Stimulated activated CD4-positive, alpha-beta T cell treated with anti-CD3 and anti-CD28 coated beads, Interleukin-15, amount 100 ng/mL, for 1 hour (primary cell): ENCODE results near the gene PLEKHF1.
"Not testable (repeated sequence)": the region's sequence is repeated elsewhere in the genome, so short reads cannot be mapped to it uniquely, and the experiment has no call there.

ENCODE experiments used
- DNase-seq, 2 donors: peaks; one replicate each; pipeline ENCODE4 v3.0.0-alpha.2; 2020; ENCODE audit warnings: low read depth in 1 of 2, low spot score in 1 of 2

The PLEKHF1 gene, protein sequence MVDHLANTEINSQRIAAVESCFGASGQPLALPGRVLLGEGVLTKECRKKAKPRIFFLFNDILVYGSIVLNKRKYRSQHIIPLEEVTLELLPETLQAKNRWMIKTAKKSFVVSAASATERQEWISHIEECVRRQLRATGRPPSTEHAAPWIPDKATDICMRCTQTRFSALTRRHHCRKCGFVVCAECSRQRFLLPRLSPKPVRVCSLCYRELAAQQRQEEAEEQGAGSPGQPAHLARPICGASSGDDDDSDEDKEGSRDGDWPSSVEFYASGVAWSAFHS

DNA sequence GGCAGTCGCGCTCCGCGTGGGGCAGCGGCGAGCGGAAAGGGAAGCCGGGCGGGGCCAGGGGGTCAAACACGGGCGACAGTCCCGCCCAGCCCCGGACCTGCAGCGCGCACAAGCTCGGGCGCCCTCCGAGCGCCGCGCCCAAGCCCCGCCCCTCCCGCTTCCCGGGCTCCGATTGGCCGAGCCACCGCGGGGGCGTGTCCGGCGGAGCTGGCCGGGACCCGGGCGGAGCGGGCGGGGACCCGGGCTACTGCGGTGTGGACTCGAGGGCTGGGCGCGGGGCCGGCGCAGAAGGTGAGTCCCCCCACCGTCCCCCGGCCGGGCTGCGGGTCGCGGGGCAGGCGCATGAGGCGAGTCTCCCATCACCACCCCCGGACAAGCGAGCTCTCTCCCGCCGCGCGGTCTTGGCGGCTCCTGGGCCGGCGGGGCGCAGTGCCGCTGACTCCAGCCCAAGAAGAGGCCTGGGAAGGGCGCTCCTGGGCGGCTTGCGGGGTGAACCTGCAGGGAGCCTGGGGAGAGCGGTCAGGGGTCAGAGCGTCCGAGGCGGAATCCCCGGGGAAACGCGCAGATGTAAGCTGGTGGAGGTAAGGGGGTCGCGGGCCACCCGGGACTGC is at the start of gene PLEKHF1:
PLEKHF1 (plus strand) TSS at position 247 of the 611 bp plus-strand sequence. CDS start 8,379 bp downstream, outside the sequence.
- DNase-seq = peak; percentile 73 to 85

DNA sequence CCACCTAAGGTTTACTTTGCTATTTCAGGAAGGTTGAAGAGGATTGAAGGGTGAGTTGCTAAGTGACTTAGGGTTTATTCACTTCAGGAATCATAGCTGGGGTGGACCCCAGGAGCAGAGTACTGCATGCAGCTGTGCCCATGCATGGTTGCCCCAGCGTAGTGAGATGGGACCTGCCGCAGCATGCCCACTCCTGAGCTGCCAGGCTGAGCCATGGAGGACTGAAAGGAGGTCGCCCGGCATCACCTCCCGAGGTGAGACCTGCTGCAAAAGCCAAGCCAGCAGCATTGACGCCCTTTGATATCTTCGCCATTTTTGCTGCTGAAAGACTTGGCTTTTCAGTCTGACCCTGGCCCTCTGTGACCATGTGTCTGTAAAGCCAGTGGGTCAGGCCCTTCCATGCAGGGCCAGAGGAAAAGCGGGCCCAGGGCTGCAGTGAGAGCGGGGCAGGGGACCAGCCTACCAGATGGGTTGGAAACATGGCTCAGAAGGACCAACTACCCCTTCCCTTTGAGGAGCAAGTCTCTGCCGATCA is 49.3 kb upstream of the PLEKHF1 start:
- DNase-seq = no peak

DNA sequence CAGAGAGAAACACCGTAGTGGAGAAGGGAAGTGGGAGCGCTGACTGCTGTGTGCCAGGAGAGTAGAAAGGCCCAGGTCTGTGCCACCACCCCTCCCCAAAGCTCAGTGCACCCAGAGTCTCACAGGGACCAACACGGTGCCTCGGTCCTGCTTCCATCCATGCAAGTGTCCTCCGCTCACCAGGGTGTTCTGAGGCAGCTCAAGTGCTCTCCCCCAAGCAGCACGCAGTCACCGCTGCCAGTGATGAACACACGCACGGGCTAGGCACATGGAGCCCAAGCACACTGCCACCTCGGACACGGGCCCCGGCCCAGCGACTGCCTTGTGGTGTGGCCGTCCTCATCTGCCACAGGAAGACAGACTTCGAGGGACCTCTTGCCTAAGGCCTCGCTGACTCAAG is 48.7 kb upstream of the PLEKHF1 start:
- no peak for DNase-seq

DNA sequence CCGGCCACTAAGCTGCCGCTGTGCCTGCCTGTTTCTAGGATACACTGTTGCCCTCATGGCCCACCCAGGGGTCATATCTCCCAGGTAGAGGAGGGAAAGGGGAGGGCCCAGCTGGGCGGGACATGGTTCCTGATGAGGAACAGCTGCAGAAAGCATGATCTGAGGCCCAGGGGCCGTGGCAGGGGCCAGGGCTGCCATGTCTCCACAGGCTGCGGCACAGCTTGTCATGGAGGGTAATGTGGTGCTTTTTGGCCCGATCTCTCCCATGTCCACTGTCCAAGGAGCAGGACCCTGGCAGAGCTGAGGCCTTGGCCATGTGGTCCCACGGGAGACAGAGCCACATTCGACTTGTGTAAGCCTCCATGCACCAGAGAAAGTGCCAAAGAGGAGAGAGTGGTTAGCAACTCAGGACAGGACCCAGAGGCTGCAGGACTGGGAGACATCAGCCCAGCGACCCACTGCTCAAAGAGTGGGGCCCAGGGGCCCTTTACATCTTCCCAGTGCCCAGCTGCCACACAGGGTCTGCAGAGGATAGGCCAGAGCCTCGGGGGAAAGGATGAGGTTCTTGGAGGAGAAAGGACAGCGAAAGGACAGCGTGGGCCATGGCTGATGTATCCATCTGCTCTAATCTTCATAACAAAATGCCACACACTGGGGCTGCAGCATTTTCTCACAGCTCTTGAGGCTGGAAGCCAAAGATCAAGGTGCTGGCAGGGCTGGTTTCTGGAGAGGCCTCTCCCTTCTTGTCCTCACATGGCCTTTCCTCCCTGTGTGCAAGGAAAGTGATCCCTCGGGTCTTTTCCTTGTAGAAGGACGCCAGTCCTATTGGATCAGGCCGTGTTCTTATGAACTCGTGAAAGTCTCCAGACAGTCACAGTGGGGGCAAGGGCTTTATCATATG is 47.6 kb upstream of the PLEKHF1 start:
- DNase-seq = no peak

DNA sequence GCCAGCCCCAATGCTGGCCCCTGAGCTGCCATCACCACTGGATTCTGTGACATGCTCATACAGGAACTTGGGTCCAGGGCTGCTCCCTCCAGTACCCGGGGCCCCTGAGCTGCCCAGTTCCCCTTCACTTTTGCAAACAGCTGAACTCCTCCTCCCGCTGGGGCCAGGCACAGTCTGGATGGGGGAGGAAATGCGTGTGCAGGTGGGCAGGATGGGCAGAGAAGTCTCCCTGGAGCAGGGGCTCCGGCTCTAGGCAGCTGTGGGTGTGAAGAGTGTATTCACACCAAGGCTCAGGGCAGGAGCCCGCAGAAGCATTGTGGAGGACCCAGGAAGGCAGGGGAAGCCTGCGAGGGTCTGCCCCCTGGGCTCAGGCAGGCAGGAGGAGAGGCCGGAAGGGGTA is 46.8 kb upstream of the PLEKHF1 start:
- no peak for DNase-seq

DNA sequence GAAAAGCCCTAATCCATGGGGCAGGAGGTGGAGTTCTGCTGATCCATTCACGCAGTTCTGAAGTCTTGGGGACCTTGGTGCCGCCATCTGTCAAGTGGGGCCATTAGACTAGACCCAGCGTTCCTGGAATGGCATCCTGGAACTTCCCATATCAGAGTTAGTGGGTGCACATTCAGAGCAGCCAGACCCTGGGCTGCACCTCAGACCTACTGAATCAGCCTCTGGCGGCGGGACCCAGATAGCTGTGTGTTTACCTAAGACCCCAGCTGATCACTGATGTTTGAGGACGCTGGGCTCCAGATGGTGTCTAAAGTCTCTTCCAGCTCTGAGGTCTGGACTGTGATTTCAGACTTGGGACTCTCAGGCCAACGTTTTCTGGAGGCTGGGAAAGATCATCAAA is 46.4 kb upstream of the PLEKHF1 start:
- no peak for DNase-seq

DNA sequence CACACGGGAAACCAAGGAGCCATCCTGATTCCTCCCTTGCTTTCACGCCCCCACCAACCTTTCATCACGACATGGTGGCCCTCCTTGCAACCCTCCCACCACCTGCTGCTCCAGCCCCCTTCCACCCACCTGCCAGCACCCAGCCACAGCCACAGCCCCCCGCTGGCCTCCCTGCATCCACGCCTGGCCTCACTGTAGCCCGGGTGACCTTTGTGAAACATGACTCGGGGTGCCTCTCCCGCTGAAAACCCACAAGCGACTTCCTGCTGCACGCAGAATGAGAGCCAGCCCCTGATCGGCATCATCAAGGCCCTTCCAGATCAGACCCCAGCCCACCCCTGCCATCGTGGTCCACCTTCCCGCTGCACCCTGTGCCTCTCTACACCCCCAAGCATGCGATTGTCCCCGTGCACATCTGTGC is 44.3 kb upstream of the PLEKHF1 start:
- no peak for DNase-seq

DNA sequence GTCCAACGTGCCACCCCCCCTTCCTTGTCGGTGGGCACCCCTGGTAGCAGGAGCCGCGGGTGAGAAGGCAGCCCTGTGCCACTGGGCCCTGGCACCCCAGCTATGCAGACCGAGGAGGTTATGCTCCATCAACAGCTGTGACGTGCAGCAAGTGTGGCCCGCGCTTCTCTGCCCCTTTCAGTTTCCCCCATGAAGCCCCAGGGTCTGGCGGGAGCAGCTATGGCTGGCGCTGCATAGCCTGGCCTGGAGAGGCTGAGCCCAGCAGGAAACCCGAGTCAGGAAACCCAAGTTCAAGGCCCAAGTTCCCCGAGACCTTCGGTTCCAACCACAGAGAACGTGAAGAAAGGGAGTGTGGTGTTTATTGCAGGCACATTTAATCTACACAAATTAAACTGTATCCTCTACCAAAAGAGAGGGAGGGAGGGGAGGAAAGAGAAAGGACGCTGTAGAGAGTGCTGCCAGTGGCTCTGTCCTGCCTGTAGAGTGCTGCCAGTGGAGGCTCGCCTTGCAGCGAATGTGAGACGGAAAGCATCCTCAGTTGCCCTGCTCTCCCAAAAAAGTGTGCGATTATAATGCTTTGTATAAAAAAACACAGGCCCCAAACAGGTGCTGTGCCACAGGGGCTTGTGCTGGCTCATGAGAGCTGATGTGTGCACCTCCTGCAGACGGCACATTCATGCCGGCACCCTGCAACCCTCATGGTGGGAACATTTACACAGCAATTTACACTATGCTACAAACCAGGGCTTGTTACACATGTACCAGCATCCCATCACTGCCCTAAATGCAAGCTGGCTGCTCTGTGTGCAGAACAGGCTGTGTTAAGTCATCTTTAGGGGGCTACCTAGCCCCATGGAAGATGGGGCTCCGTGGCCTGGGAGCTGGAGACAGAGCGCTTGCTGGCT is 42.8 kb upstream of the PLEKHF1 start:
- no peak for DNase-seq

DNA sequence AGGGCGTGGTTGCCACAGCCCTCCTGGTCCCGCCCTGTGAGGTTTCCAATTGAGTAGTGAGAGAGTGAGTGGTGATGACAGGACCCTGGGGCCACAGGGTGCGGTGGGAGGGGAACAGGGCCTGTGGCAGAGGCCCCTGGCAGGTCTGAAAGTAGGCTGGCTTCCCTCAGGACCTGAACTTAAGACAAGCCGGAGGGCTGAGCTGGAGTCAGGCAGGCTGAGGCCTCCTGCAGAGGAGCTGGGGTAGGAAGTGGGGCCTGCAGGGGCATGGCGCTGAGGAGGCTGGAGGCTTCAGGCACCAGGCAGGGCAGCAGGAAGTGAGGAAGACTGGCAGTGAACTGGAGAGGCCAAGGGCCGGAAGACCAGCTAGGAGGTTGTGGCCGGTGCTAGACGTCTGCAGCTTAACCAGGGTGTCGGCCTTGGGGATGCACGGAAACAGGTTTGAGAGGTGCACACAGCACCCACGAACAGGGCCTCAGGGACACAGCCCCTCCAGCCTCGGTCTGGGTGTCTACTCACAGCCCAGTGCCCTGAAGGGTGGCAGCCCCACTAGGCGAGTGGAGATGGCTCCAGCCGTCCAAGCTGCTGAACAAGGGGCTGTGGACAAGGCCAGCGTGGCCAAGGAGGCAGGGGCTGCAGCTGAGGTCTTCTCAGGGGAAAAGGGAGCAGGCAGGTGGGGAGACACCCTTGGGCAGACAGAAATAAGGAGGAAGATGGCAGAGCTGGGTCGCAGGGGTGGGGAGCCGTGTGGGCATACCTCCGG is 41.4 kb upstream of the PLEKHF1 start:
- no peak for DNase-seq

DNA sequence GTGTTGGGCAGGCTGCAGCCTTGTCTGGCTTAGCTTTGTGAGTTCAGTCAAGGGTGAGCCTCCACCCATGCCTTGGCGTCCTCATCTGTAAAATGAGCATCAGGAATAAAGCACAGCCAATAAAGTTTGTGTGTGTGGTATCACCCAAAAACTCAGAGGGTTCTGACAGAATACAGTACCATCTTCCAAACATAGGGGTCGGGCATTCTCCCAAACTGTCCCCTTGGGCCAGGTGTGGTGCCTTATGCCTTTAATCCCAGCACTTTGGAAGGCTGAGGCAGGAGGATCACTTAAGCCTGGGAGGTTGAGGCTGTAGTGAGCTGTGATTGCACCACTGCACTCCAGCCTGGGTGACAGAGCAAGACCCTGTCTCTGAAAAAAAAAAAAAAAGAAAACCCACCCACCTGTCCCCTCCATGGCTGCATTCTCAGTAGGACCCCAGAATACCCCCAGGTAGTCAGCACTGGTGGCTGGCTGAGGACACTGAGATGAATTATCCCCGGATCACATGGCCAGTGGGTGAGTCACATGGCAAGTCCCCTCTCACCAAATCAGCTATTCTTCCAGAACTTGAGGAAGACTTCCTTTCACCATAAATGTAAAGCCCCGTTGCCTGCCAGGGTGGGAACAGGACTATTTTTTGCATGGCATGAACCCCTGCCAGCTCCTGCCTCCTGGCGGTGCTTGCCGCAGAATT is 40.6 kb upstream of the PLEKHF1 start:
- DNase-seq = no peak

DNA sequence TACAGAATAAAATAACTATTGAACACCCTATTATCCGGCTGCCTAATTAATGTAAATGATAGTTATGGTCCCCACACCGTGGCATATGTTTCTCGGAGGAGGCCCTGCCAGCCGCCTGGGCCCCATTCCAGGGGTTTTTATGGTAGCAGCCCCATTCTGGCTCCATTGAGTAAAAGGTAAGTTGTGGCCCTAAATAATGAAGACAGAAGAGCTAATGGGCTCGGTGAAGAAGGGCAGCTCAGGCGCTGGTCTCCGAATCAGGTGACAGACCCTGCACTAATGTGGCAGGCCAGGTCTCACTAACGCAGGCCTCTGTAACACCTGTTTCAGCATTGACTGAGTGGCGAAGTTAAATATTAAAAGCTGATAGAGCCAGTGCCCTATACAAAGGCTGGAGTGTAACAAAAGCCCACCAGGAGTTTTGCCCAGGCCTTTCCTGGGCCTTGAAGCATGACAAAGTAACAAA is 40.0 kb upstream of the PLEKHF1 start:
- no peak for DNase-seq

DNA sequence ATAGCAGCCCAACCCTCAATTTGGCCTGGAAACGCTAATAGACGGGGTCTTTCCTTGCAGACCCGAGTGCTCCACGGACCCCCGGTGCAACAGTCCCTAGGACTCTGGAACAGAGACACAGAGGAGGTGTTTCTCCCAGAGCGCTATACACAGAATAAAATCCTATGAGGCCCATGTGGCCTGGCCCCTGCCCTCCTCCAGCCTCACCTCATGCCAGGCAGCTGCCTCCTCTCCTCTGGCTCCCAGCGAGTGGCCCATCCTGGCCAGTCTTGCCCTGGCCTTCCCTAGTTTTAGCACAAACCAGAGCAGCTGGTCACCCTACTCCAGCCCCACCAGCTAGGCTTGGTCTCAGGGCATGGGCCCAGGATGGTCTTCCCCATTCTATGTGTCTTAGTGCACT is 38.9 kb upstream of the PLEKHF1 start:
- no peak for DNase-seq

DNA sequence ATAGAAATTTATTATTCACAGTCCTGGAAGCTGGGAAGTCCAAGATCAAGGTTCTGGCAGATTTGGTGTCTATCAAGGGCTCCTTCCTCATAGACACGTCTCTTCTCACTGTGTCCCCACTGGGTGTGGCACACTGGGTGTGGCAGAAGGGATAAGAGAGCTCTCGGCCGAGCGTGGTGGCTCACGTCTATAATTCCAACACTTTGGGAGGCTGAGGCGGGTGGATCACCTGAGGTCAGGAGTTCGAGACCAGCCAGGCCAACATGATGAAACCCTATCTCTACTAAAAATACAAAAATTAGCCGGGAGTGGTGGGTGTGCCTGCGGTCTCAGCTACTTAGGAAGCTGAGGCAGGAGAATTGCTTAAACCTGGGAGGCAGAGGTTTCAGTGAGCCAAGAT is 38.4 kb upstream of the PLEKHF1 start:
- DNase-seq = not testable (repeated sequence)

DNA sequence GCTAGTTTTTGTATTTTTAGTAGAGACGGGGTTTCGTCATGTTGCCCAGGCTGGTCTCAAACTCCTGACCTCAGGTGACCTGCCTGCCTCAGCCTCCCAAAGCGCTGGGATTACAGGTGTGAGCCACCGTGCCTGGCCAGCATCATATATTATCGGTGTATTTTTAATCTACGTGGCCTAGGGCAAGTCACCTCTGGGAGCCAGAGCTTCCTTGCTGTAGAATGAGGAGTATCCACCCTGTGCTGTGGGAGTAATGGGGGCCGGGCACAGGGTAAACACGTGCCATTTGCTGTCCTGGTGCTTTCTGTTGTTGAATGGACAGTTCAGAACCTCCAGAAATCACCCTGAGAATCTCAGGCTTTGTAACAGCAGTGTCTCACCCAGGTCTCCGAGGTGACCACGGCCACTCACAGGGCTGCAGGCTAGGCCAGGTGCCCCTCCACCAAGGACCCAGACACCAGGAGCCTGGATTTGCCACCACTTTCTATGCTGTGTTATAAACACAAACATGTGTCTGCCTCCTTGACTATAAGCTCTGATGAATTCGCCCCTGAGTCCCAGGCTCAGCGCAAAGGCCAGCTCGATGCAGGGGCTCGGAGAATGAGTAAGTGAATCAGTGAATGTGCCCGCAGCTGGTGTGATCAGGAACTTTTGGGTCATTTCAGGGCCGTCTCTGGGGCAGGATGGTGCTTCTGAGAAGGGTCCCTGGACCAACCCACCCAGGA is 36.4 kb upstream of the PLEKHF1 start:
- no peak for DNase-seq

DNA sequence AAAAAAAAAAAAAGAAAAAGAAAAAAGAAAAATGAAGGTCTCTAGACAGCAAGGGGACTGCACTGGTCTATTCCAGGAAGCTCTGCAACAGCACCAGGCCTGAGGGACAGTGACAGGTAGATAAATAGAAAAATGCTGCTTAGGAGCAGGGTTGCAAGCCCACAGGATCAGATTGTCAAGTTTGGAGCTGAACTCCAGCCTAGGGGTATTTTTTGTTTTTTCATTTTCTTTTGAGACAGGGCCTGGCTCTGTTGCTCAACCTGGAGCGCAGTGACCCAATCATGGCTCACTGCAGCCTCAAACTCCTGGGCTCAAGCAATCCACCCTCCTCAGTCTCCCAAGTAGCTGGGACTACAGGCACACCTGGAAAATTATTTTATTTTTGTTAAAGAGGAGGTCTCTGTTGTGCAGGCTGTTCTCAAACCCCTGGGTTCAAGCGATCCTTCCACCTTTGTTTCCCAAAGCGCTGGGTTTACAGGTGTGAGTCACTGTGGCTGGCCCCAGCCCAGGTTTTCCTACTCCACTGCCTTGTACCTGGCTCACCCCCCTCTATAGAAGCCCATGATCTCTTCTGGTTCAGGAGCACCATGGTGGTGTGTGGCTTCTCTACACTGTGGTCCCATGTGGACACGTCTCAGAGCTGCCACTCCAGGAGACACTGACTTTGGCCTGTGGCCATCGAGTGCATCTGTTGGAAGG is 35.3 kb upstream of the PLEKHF1 start:
- DNase-seq = no peak

DNA sequence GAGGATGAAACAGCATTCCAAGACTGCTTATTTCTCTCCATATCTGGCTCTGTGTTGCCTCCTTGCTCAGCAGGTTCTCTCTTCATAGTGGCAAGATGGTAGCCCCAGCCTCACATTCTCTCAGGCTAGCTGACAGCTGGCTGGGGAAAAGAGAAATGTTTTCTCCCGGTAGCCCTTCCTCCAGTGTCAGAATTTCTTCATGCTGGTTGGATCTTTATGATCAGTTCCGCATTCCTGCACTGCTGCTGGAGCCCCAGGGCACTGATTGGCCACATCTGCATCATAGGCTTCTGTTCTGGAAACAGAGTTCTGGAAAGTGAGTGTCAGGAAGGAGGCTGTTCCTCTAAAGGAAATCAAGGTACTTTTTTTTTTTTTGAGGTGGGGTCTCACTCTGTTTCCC is 34.6 kb upstream of the PLEKHF1 start:
- DNase-seq = no peak

DNA sequence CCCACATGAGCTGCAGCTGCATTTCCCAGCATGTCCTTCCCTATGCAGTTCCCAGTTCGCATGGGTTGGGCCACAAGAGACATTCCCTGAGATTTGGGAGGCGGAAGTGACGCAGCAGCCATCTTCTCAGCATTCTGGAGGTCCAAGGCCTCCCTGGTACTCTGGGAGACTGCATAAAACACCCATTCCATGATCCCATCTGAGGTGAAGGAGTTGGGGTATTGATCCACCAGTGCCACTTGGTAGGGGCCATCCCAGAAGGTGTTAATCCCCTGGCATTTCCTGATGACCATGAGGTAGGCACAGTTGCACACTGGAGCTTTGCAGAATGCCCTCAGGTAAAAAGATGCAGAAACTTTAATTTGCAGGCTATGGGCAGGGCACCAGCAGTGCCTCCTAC is 33.8 kb upstream of the PLEKHF1 start:
- no peak for DNase-seq

DNA sequence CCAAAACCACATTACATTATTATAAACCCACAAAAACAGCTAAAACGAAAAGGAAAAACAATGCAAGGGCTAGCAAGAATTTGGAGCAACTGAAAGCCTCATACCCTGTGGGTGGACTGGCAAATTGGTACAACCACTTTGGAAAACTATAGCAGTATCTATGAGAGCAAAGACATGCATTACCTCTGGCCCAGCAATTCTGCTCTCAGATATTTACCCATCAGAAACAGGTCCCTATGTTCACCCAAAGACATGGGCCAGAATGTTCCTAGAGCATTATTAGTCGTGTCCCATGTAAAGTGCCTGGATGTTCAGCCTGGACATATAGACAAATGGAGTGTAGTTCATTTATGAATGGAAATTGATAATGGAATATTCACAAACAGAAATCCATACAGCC is 31.3 kb upstream of the PLEKHF1 start:
- no peak for DNase-seq
